Hepatocyte (in vitro differentiated cells): ENCODE results near the gene IQGAP2.

Source experiments
- EZH2 ChIP-seq: fragments of 200-600 bp; sonication (generic); IDR thresholded peaks from 2 replicates; pipeline ENCODE4 v1.6.1; 2016; ENCODE audit warnings: antibody characterized with exemption, mild to moderate bottlenecking, borderline replicate concordance
- EZH2phosphoT487 ChIP-seq: fragments of 200-600 bp; sonication (generic); IDR thresholded peaks from one replicate; pipeline ENCODE4 v1.6.1; 2018; ENCODE audit warnings: antibody characterized with exemption, mild to moderate bottlenecking, low read depth, moderate library complexity; ENCODE audit not compliant: unreplicated experiment, severe bottlenecking
- TF ChIP-seq, protein P1 (sequence below): fragments of 200-600 bp; sonication (generic); IDR thresholded peaks from 2 replicates; pipeline ENCODE4 v1.5.1; 2016; ENCODE audit warnings: antibody characterized with exemption, mild to moderate bottlenecking; ENCODE audit not compliant: poor library complexity

- TF ChIP-seq, protein P1, sequence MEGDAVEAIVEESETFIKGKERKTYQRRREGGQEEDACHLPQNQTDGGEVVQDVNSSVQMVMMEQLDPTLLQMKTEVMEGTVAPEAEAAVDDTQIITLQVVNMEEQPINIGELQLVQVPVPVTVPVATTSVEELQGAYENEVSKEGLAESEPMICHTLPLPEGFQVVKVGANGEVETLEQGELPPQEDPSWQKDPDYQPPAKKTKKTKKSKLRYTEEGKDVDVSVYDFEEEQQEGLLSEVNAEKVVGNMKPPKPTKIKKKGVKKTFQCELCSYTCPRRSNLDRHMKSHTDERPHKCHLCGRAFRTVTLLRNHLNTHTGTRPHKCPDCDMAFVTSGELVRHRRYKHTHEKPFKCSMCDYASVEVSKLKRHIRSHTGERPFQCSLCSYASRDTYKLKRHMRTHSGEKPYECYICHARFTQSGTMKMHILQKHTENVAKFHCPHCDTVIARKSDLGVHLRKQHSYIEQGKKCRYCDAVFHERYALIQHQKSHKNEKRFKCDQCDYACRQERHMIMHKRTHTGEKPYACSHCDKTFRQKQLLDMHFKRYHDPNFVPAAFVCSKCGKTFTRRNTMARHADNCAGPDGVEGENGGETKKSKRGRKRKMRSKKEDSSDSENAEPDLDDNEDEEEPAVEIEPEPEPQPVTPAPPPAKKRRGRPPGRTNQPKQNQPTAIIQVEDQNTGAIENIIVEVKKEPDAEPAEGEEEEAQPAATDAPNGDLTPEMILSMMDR, result no peak
- TF ChIP-seq EZH2 (no peak), EZH2phosphoT487 (no peak)
Observed at GRCh38 chr5:76736679-76737556, 333.8 kb downstream of the IQGAP2 start.
